Dermis blood vessel endothelial cell (primary cell): ENCODE measurements around the gene LGI2. TPM values are rescaled to one million over a fixed set of nuclear protein-coding genes. Genes with fewer than 3 reads are reported as not detected.
"Not testable (repeated sequence)": the region's sequence is repeated elsewhere in the genome, so short reads cannot be mapped to it uniquely, and the experiment has no call there.

Experiments used
- DNase-seq: peaks from one replicate; pipeline ENCODE4 v3.0.0; 2010
- total RNA-seq: library from RNA; depleted of rRNA; stranded (reverse); fragments of >200 nt; gene quantifications from 2 replicates; pipeline ENCODE4 v1.2.3, GENCODE V29; 2014

The LGI2 gene, protein sequence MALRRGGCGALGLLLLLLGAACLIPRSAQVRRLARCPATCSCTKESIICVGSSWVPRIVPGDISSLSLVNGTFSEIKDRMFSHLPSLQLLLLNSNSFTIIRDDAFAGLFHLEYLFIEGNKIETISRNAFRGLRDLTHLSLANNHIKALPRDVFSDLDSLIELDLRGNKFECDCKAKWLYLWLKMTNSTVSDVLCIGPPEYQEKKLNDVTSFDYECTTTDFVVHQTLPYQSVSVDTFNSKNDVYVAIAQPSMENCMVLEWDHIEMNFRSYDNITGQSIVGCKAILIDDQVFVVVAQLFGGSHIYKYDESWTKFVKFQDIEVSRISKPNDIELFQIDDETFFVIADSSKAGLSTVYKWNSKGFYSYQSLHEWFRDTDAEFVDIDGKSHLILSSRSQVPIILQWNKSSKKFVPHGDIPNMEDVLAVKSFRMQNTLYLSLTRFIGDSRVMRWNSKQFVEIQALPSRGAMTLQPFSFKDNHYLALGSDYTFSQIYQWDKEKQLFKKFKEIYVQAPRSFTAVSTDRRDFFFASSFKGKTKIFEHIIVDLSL
- total RNA-seq, result 0.05 TPM in 1 of 2 replicates, not detected in the other

GRCh38 chr4:25030277-25031076, at the start of gene LGI2:
LGI2 (minus strand) TSS chr4:25030946; CDS start chr4:25030693, 253 bp downstream.
- peak; percentile 11 for DNase-seq

DNA sequence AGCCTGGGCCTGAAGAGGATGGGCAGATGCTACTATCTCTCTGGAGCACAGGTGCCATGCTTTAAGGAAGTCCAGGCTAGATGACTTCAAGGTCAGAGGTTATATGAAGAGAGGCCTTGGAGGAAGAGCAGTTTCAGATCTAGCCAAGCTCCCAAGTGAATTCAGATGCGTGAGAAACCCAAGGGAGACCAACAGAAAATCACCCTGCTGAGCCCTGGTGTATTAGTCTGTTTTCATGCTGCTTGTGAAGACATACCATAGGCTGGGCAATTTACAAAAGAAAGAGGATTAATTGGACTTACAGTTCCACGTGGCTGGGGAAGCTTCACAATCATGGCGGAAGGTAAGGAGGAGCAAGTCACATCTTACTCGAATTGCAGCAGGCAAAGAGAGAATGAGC, 47.8 kb upstream of the LGI2 start:
- DNase-seq, result no peak

DNA sequence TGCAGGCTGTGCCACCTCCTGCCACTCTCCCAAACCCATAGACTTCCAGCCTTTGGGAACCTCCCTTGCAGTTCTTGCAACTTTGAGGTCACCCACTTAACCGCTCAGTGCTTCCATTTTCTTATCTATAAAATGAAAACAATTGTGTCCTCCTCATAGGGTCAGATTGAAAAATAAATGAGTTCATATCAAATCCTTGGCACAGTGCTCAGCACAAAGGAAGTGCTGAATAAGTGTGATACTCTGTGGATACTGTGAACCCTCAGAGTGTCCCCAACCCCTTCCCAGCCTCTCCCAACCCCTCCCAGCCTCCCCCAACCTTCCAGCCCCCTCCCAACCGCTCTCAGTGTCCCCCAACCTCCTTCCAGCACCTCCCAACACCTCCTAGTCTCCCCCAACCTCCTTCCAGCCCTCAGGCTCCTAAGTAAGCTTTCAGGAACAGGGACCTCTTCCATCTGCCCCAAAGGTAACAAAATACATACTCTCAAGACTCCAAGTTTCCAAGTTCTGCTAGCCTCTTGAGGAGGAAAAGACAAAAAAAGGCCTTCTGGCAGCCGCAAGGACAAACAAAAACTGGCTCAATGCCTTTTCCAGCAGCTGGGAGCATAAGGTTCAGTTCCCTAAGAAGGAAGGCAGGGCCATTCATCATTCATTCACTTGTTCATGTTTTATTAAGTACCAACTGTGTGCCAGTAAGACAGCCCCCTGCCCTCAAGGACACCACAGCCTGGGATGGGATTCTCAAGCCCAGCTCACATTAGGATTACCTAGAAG, 46.1 kb upstream of the LGI2 start:
- no peak for DNase-seq

GRCh38 chr4:25075851-25076250, 45.1 kb upstream of the LGI2 start:
- no peak for DNase-seq

- no peak for DNase-seq
These were observed 44.4 kb upstream of the LGI2 start for GRCh38 chr4:25075129-25075528.

DNA sequence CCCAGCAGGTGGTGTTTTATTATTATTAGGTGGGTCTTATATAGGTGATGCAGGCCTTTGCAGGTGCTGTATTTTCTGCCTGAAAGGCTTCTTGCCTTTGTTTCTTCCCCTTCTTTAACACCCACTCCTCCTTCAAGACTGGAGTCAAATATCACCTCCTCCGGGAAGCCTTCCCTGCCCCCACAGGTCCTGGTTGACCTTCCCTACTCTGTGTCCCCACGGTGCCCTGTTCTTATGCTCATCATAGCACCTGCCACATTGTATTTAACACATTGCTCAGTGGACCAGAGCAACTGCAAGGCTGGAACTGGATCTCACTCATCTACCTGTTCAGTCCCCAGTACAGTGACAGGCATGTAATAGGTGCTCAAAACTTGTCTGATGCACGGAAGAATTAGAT, 39.8 kb upstream of the LGI2 start:
- no peak for DNase-seq

DNA sequence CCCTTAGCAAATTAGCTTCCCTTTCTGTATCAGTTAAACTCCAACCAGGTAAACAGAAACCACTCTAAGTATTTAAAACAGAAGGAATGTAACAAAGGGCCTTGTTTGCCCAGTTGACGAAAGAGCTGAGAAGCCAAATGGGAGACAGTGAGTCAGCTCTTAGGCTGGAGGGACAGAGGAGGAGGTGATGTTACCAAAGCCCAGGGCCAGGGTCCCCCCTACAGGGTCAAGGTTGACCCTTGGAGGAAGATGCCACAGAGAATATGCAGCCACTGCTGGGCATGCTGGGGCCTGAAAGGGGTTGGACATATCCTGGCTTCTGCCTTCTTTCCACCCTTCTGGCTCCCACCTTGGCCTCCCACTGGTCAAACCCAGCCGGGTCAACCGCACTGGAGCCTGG, 38.3 kb upstream of the LGI2 start:
- DNase-seq, result no peak

DNA sequence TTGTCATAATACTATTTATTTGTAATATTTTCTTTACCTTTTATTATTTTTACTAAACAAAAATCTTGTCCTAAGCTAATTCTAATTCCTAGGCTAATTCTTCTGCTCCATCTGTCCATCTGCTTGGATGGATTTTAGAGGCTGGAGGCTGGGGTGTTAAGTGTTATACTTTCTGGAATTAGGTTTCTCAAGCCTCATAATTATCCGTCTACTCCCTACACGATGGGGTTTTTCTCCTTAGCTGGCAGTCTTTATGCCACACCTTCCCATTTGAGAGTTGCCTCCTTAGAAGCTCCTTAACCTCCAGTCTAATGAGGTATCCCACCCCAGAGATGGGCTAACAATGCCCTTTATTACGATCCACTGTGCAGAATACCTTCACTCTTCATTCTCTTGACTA, 37.6 kb upstream of the LGI2 start:
- DNase-seq, result no peak

GRCh38 chr4:25065932-25066590, 35.3 kb upstream of the LGI2 start:
- DNase-seq, result no peak

DNA sequence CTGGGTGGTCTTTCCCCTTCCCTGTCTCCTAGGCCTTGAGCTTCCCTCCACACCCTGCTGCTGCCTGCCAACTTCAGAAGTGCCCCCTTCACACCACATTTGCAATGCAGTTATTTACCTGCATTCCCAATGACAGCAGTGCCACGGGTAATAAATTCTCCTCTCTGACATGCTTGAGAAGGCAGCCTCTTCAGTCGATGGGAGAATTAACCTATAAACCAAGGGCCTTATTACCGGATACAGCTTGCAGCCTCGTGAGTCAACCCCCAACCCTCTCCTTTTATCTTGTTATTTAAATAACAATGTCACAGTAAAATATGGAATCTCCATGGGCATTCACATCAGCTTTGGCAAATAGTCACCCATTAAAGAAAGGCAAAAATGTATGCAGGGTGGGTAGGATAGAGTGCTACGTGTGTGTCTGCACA, 34.7 kb upstream of the LGI2 start:
- DNase-seq, result no peak

GRCh38 chr4:25064447-25064846, 33.7 kb upstream of the LGI2 start:
- not testable (repeated sequence) for DNase-seq

- DNase-seq, result no peak
These were observed 32.4 kb upstream of the LGI2 start for GRCh38 chr4:25063116-25063515.

DNA sequence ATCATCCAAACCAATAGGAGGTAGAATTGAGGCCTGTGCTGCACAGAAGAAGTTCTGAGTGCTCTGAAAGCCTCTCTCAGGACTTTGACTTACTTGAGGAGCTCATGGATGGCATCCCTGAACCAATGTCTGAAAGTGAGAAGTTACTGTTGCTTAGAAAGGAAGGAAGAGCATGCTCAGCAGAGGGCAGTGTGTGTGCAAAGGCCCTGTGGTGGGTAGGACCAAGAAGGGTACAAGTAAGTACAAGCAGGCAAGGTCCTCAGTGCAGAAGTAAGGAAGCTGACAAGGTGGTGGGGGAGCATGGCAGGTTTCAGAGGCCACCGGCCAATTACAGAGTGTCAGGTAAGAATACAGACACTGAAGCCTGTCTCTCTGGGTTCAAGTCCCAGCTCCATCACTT, 31.4 kb upstream of the LGI2 start:
- no peak for DNase-seq

- no peak for DNase-seq
These were observed 30.9 kb upstream of the LGI2 start for GRCh38 chr4:25061602-25062001.

GRCh38 chr4:25060963-25061340, 30.2 kb upstream of the LGI2 start:
- no peak for DNase-seq

GRCh38 chr4:25060241-25060962, 29.7 kb upstream of the LGI2 start:
- no peak for DNase-seq

GRCh38 chr4:25059791-25060190, 29.0 kb upstream of the LGI2 start:
- DNase-seq, result no peak

DNA sequence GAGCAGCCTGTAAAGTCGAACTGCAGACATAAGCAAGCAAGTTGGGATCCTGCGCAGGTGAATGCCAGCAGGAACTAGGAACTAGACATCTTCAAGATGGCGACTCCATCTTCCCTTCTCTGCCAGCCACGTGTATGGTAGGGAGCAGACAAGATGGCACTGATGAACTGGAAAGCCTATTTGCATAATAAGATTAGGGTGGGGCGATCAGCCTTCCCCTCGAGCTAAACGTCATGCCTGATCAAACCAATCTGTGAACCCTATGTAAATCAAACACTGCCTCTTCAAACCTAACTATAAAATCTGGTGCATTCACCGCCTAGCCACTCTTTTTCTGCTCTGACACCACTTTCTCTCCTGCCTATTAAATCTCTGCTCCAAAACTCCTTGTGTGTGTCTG, 28.1 kb upstream of the LGI2 start:
- no peak for DNase-seq

- DNase-seq, result no peak
These were observed 26.6 kb upstream of the LGI2 start for GRCh38 chr4:25057299-25057698.

- not testable (repeated sequence) for DNase-seq
These were observed 21.3 kb upstream of the LGI2 start for GRCh38 chr4:25052037-25052436.

DNA sequence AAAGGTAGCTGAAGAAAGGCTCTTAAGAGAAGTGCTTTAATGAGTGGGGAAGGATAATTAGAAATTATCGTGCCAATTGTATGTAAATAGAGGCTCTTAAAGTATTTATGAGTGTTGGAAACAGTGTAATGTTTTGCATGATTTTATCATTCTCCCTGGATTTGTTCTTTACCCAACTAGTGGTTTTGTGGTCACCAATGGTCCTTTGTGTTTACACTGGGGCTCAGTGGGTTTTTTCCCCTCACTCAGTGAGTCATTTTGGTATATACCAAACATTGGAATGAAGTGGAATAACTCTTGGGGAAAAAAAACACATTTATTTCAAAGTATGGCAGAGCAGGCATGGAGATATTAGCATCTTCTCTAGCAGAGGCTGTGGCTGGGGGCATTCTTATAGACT, 20.8 kb upstream of the LGI2 start:
- DNase-seq, result no peak
